Measurements from ENCODE around the gene AP3M1.
A peak's percentile ranks its signal among the peaks of the same experiment; 100 is the strongest.
"Not testable (repeated sequence)": the region's sequence is repeated elsewhere in the genome, so short reads cannot be mapped to it uniquely, and the experiment has no call there.

Gene AP3M1

DNA sequence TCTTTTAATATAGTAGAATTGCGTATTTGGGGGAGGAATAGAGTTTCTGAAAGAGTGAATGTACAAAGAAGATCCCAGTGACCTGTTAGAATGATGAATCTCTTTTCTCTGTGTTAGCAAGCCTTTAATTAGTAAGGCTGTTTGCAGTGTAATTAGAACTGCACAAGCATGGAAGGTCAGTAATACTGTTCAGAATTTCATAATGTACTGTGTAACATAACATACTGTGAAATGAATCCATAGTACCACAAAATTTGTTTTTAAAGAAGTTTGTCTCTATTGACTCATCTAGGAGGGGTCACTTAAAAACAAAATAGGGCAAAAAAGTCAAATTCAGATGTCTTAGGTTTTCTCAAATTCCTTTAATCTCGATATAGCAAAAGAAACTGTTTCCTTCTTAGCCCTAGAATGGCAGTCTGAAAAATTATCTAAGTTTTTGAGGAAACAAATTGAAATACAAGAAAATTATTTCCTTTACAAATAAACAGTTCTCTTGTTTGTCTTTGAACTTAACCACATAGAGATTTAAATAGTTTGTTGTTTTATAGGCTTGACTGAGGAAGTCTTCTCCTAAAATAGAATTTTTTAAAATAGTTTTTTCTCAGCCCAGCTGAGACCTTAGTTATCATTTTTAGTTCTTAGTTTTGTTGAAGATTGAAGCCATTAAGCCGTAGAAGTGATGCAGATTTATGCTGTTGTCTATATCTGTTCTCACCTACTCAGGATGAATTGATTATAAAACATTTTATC, 12.9 kb upstream of the AP3M1 start:
- DNase-seq (ENCODE audit: low read depth): no peak

DNA sequence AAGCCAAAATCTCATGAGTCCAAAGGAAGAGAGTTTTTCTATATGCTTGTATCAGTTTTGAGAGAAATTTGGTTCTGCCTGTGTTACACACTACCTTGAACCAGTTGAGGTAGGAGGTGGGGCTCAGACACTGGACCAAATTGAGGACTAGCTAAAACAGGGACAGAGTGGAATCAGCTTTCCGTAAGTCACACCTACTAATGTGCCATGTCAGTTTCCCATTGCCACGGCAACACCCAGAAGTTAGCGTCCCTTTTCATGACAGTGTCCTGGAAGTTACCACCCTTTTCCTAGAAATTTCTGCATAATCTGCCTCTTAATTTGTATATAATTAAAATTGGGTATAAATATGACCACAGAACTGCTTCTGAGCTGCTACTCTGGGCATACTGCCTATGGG, 9.4 kb upstream of the AP3M1 start:
- DNase-seq (ENCODE audit: low read depth): no peak

DNA sequence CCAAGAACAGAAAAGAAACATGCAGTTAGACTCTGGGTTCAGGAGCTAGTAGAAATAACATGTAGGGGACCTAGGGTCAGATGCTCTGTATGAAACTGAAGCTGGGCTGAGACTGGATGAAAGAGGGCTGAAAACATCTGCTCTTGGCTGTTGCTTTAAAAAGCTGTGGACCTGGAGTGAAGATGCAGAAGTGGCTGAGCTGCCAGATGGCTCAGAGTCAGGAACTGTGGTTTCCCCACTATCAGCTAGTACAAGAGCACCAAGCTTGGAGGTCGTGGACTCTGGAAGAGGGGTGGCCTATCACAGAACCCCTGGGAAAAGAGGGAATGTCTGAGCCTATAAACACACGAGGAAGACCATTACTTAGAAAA, 6.3 kb upstream of the AP3M1 start:
- DNase-seq (ENCODE audit: low read depth): peak; percentile 9

DNA sequence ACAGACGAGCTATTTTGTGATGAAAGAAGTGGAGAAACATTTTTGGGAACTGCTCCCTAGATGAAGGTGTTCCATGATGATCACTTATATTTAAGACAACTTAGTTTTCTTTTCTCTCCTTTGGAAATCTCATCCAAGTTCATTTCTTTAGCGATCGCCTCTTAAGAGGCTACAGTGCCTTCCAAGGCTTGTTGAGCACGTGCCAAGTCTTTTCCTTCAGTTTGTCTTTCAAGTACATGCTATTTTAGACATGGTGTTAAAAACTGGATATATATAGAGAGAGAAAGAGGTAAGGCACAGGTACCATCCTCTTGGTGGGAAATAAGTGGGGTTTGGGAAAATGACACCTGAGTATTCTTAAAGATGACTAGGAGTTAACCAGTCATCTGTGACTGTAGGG, 3.0 kb upstream of the AP3M1 start:
- no peak for DNase-seq (ENCODE audit: low read depth)

DNA sequence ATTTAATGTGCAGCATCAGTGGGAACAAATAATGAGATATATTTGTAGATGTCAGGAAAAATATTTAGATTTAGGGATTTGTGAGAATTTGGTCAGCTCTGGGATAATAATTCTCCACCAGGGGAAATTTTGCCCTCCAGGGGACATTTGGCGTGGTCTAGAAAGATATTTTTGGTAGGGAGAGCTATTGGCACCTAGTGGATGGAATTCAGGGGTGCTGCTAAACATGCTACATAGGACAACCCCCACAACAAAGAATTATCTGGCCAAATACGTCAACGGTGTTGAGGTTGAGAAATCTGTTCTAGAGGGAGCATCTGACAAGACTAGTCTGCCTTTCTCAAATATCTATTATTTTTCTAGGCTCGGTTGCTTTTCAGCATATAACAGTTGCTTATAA, 2.5 kb upstream of the AP3M1 start:
- peak; percentile 66 for DNase-seq (ENCODE audit: low read depth)

DNA sequence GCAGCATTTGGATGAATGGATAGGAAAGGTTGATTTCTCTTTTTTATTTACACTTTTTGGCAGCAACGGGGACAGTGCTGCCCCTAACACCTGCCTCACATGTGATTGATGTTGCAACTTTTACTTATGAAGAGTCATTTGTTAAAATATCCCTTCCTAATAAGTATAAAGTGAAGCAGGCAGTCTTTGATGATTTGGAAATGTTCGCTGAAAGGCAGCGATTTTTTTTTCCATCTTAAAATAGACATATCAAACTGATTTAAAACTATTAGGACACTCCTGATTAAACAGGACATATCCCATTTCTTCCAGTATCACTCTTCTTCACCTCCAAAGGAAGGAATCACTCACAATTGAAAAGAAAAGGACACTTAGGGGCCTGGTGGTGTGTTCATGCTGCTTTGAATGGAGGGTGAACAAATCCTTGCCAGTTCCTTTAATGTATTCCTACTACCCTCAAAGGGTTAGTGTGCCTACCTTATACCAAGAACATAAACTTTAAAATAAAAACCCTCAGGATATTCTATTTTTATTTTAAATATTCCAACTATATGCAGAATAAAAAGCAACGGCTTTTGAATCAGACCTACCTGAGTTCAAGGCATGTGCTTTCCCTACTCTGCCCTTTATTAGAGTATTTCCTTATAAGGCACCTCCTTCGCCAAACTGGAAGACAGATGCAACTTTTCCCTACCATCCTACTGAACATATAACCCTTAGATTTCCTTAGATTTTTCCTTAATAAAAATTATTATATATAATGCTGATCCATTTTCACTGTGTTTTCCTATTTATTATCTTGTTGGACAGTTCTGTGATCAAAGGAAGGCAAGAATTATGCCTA, 1.5 kb upstream of the AP3M1 start:
- no peak for DNase-seq (ENCODE audit: low read depth)

DNA sequence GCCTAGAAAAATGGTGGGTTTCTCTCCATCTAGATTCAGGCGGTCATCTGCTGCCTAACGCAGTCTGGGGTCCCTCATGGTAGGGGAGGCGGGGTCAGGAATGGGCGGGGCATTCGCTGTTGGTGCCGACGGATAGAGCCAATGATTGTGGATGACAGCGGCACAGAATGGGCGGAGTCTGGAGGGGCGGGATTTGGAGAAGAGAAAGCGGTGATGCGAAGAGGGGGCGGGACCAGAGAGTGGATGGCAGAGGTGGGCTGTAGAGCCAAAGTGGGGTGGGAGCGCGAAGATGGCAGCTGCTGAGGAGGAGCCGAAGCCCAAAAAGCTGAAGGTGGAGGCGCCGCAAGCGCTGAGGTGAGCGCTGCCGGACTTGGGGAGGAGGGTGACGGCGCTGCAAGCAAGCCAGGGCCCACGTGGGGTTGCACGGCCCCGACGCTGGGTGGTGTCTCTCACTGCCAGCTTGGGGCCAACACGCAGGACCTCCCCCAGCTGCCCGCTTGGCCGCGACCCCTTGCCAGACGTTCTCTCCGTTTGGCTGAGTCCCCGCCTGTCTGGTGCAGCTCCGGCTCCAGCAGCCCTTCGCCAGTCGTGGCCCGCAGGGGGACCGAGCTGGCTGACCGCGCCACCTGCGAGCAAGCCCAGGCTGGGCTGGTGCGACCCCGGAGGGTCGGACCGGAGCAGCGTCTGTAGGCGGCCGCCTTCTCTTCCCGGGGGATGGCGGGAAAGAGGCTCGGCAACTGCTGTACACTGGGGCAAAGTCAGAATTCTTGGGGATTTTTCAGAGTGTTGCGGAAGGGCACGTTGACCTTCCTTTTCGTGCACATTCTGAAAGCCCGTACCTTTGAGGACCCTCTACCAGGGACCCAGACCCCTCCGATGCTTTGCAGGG, 606 bp upstream of the AP3M1 start, which contains the start of gene ADK:
Gene ADK (plus strand): TSS at position 232 of the 889 bp plus-strand sequence. CDS start 58 bp downstream, at position 290.
- DNase-seq (ENCODE audit: low read depth): peak; percentile 96

DNA sequence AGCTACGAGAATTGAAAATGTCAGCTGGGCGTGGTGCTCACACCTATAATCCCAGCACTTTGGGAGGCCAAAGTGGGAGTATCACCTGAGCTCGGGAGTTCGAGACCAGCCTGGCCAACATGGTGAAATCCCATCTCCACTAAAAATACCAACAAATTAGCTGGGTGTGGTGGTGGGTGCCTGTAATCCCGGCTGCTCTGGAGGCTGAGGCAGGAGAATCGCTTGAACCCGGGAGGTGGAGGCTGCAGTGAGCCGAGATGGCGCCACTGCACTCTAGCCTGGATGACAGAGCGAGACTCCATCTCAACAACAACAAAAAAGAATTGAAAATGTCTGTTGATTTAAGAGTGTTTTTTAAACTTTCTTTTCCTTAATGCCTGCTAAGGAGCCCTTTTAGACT, 3.6 kb downstream of the AP3M1 start:
- DNase-seq (ENCODE audit: low read depth): not testable (repeated sequence)

DNA sequence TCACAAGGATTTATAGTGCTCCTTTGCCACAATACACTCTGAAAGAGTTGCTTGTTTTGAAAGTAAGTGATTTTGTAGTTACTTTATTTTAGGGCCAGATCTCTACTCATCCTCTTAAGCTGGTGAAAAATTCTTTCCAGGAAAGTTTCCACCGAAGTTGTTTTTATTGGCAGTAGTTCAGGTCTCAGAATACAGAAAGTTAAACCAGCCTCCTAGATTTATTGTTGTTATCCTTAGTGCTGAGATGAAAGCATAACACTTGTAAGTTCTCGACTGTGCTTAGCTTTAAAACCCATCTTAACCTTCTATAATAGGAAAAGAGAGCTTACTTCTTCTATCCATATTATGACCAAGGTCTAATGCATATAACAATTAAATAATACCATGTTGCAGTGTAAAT, 5.5 kb downstream of the AP3M1 start:
- peak; percentile 77 for DNase-seq (ENCODE audit: low read depth)

DNA sequence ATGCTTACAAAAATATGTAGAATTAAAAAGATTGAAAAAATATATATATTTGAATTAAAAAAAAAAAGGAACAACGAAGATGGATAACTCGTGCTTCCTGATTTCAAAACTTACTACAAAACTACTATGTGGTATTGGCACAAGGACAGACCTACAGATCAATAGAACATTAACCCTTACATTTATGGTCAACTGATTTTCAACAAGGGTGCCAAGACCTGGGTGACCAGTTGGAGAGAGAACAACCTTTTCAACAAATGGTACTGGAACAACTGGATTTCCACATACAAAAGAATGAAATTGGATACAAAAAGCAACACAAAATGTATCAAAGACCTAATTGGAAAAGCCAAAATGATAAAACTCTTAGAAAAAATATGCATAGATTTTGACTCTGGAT, 10.1 kb downstream of the AP3M1 start:
- DNase-seq (ENCODE audit: low read depth): no peak

DNA sequence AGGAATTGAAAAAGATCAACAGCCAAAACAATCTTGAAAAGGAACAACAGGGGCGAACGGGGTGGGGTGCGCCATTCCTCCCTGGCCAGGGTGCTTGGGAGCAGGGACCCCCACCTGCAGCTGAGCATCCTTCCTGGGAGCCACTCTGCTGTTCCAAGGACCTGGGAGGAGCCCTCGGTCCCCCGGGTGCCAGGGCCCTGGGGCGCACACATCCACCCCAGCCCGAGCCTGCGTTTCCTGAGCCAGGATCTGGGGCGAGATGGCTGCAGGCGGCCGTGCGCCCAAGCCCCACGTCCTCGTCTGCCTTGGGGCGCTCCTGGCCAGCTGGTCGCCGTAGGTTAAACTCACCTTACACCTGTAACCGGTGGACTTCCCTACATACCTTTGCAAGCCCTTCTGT, 10.6 kb downstream of the AP3M1 start:
- DNase-seq (ENCODE audit: low read depth): no peak

DNA sequence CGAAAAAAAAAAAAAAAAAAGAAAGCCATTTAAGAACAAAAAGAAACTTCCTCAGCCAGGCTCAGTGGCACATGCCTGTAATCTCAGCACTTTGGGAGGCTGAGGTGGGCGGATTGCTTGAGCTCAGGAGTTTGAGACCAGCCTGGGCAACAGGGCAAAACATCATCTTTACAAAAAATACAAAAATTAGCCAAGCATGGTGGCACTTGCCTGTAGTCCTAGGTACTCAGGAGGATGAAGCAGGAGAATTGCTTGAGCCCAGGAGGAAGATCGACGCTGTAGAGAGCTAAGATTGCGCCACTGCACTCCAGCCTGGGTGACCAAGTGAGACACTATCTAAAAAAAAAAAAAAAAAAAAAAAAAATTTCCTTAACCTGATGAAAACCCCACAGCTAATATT, 12.0 kb downstream of the AP3M1 start:
- DNase-seq (ENCODE audit: low read depth): not testable (repeated sequence)

DNA sequence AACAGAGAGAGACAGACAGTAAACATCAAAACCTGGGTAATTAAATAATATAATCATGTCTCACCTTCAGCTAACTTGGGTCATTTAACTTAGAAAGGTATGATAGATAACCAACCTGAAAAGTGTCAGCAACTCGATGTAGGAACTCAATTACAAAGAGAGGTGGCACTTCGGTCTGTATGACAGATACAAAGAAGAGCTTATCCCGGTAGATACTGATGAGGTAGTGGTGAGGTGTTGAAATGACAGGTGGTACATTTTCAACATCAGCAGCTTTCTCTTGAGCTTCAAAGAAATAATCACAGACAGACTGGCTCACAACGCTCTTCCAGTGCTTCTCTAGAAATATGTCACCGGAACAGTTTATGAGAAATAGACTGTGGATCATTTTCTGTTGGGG, 12.6 kb downstream of the AP3M1 start:
- no peak for DNase-seq (ENCODE audit: low read depth)

DNA sequence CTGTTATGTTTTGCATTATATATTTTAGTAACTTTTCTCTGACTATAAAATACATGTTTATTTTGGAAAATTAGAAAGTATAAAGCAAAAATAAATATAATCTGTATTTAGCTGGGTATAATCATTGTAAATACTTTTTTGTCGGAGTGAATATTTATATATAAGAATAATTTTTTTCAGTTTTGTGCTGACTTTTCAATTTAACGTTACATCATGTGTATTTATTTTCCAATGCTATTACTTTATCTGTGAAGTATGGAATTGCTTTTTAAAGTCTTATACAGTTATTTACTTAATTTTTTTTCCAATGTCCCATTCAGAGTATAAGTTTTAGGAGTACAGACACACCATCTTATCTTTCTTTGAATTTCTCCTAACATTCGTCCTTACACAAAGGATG, 15.2 kb downstream of the AP3M1 start:
- no peak for DNase-seq (ENCODE audit: low read depth)

DNA sequence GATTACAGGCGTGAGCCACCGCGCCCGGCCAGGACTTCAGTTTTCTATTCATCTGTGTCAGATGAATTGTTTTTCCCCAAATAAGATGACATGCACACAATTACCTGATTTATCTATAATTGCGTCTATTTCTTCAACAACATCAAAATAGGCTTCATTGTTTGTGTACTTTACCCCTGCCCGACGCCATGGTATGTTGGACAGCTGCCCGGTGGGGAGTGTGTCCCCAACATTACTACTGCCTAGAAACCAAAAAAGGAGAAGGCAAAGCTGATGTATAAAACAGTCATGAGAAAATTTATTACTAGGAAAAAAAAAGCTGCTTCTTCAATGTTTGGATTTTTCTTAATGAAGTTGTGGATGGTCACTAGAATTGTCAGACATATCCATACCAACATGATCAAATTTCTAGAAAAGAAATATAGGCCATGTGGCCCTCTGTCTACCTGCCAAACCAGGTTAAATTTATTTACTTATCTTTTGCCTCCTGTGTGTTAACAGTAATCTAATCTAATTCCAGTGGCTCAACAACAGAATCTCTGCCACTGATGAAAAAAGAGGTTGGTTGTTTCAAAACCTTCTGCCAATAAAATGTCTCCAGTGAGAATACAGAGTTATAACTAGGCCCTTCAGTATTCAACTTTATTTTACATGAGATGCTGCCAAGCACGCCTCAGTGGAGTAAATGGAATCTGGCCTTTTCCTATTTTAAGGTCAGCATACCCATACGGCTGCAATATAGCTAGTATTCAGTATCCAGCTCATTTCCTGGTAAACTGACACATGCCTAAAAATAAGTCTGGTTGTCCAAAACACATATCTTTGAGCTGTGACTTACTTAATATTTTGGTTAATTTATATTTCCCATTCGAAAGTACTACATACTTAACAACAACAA, 16.5 kb downstream of the AP3M1 start:
- no peak for DNase-seq (ENCODE audit: low read depth)

DNA sequence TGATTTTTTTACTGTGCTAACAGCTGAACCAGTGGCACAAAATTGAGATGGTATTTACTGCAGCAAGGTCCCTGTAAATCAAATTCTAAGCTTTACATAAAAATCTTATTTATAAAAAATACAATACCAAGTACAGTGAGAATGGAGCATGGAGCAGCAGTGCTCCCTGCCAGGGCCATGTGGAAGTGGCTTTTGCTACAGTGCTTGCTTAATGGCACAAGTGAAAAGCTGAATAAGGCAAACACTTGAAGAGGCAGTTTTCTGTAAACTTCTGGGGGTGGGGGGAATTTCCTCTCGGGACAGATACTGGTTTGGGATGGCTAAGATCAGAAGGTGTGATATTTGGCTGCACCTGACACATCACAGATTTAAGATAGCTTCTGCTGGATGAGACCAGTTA, 27.5 kb downstream of the AP3M1 start:
- DNase-seq (ENCODE audit: low read depth): no peak

DNA sequence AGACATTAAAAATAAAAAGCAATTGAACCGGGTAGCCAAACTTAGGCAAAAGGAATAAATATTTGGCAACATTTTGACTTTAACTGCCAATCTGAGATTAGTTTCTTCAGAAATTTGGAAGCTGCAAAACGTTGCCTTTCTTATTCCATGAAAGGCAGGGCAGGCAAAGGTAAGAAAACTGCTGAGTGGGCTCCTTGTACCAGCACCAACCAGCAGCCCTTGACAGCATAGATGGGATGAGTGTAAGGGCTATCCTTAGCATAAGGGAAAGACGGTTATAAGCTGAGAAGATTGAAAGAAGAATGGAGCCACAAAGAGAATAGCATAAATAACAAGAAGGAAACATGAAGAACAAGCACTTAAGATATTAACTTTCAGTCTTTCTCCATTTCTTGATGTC, 28.6 kb downstream of the AP3M1 start:
- no peak for DNase-seq (ENCODE audit: low read depth)

DNA sequence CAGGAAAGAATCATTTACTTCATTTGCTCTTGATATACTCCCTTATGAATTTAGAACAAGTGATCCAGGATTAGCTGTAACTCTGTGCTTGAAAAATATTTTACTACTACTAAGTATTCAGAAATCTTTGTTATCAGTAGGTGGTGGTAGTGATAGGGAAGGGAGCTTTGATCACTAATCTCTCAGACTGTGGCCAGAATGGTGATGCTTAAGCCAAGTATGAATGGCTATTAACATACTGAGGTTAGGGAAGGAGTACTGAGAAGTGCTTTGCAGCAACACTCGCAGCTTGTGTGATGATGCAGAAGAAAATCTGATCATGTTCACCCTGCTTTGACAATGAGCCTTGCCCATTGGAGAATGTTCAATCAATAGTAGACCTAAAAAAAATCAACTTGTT, 29.3 kb downstream of the AP3M1 start:
- no peak for DNase-seq (ENCODE audit: low read depth)

DNA sequence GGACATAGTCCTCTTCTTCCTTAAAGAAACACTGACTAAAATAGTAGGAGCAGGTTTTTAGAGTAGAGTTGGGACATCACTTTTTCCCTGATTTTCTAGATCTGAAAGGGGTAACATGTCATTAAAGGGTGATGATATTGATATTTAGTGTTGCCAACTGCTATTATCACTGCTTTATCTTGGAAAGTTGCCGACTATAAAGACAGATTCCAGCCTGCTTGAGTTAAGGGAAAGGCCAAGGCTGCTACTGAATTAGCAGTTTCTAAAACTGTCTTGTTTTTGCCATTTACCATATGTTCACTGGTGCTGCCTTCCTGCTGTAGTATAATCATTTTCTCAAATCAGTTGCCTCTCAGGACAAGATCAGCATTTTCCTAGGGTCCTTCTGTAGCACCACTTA, 29.7 kb downstream of the AP3M1 start:
- DNase-seq (ENCODE audit: low read depth): peak; percentile 25

DNA sequence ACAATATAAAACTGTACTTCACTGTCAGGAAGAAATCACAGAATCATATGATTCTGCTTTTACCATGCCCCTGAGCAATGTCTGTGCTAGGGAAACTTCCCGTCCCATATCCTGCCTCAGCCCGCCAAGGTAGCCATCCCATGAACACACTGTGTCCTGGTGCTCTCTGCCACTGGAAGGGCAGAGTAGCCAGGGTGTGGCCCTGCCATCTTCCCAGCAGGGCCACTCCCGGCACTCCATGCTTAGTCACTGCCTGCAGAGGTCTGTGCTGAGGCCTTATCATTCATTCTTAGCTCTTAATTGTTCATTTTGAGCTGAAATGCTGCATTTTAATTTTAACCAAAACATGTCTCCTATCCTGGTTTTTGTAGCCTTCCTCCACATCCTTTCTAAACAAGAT, 31.8 kb downstream of the AP3M1 start:
- DNase-seq (ENCODE audit: low read depth): no peak

DNA sequence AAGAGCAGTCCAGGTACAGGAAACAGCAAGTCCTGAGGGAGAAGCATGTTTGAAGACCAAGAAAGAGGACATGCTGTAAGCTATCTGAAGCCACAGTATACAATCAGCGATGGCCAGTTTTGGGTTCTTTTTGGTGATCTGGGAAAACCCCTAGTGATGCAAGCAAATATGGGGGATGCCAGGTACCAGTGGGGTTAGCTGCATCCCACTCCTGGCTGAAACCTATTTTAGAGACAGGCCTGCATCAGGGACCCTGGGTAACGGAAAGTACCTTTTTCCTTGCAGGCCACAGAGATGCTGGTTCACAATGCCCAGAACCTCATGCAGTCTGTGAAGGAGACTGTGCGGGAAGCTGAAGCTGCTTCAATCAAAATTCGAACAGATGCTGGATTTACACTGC, 32.9 kb downstream of the AP3M1 start:
- no peak for DNase-seq (ENCODE audit: low read depth)
